Spleen (tissue), 7 donors: ENCODE measurements around the gene ZC2HC1C.

Experiments used
- POLR2A ChIP-seq, 3 donors: fragments of 450-650 bp; IDR thresholded peaks; one replicate each; pipeline ENCODE4 v1.5.1; 2017; ENCODE audit warnings: antibody characterized with exemption in 3 of 3, mild to moderate bottlenecking in 1 of 3
- TF ChIP-seq, protein P1 (sequence below), 11 experiments: fragments of 200-600 bp in 7 of 11; fragments of 450-650 bp in 4 of 11; sonication (generic) in 4 of 11; IDR thresholded peaks in 8 of 11; conservative IDR thresholded peaks in 3 of 11; 1 replicate in 7 of 11; 2 replicates in 4 of 11; pipeline versions ENCODE4 v1.4.0 to v1.8.0; 2016 to 2021; ENCODE audit warnings: antibody characterized with exemption in 11 of 11, inconsistent platforms in 4 of 11, mild to moderate bottlenecking in 1 of 11
- donor health status: DM: no; HTN: no; CAD: no; lungs with moderate emphysema.
- donor health status: DM: no; HTN: no; CAD: no.
- donor health status: DM: no; HTN: no; CAD: no.

DNA sequence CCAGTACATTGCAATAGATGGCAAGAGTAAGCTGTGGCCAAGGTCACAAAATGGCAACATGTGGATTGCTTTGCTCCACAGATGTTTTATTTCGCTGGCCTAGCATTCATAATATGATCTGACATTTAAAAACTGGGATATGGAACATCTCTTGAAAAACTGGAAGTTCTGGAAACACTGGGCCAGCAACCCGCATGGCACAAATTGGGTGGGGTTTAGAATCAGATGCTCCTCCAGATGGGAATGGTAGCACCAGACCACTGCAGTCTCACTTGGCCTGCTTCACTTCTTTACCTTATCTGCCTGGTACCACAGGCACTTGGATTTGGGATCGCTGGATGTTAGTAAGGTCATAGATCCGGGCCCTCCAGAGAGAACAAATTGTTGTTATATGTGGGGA lies 10.1 kb downstream of the ZC2HC1C start:
- TF ChIP-seq, protein P1, sequence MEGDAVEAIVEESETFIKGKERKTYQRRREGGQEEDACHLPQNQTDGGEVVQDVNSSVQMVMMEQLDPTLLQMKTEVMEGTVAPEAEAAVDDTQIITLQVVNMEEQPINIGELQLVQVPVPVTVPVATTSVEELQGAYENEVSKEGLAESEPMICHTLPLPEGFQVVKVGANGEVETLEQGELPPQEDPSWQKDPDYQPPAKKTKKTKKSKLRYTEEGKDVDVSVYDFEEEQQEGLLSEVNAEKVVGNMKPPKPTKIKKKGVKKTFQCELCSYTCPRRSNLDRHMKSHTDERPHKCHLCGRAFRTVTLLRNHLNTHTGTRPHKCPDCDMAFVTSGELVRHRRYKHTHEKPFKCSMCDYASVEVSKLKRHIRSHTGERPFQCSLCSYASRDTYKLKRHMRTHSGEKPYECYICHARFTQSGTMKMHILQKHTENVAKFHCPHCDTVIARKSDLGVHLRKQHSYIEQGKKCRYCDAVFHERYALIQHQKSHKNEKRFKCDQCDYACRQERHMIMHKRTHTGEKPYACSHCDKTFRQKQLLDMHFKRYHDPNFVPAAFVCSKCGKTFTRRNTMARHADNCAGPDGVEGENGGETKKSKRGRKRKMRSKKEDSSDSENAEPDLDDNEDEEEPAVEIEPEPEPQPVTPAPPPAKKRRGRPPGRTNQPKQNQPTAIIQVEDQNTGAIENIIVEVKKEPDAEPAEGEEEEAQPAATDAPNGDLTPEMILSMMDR (IDR thresholded peaks at IDR 0.05 in 8 of 11, conservative IDR thresholded peaks at IDR 0.05 in 3 of 11) = no peak
- no peak for TF ChIP-seq POLR2A (IDR thresholded peaks at IDR 0.05)
